ENCODE results near the gene CUX1. TPM values are rescaled to one million over a fixed set of nuclear protein-coding genes. Genes with fewer than 3 reads are reported as not detected.

The CUX1 gene
- total RNA-seq, 1 experiment from 2014 or later = 39.6 TPM

GRCh38 chr7:102119213-102119651, 301.8 kb downstream of the CUX1 start:
- Histone ChIP-seq H3K4me3 (ENCODE audit: low read length) (no peak overlapping the region), H3F3A (ENCODE audit: low read length, unreplicated experiment) (no peaks in the 10 kb centered on the region), H4K20me1 (ENCODE audit: low read length) (no peaks in the 10 kb centered on the region), H3K4me2 (ENCODE audit: low read length) (no peak overlapping the region), H3K36me3 (ENCODE audit: low read depth, low read length) (peaks cover 5% of the 10 kb centered on the region; the same call in 1 of the 2 replicates), H3K27ac (ENCODE audit: low read length) (no peak overlapping the region), H3K9me3 (ENCODE audit: low read length) (no peaks in the 10 kb centered on the region), H3K9me2 (replicated peaks; ENCODE audit: low read length) (no peaks in the 10 kb centered on the region), H2AFZ (ENCODE audit: low read length) (no peak overlapping the region), H3K4me1 (ENCODE audit: insufficient read depth, low read length) (peaks cover 15% of the 10 kb centered on the region), H3K27me3 (ENCODE audit: low read length) (no peaks in the 10 kb centered on the region), H3K9ac (ENCODE audit: low read length) (no peak overlapping the region), H3K79me2 (ENCODE audit: low read length) (no peaks in the 10 kb centered on the region)
- ATAC-seq (no peak), DNase-seq (no peak)
- CTCF ChIA-PET = no interaction called here
- no peak for TF ChIP-seq EZH2 (IDR thresholded peaks at IDR 0.05; ENCODE audit: low read length, unreplicated experiment)
- TF ChIP-seq CTCF (conservative IDR thresholded peaks at IDR 0.05; ENCODE audit: low read depth, low read length) = no peak
- TF ChIP-seq EZH2phosphoT487 (IDR thresholded peaks at IDR 0.05; ENCODE audit: borderline replicate concordance, low read length) = no peak
- intact Hi-C loops (cut with micrococcal nuclease) = no loop called here
- POLR2A ChIA-PET (ENCODE audit: unreplicated experiment) = no interaction called here
- BruUV-seq (replicated peaks) = no TSS peak

- TF ChIP-seq CTCF (conservative IDR thresholded peaks at IDR 0.05; ENCODE audit: low read depth, low read length) = no peak
- TF ChIP-seq EZH2 (IDR thresholded peaks at IDR 0.05; ENCODE audit: low read length, unreplicated experiment) = no peak
- TF ChIP-seq EZH2phosphoT487 (IDR thresholded peaks at IDR 0.05; ENCODE audit: borderline replicate concordance, low read length) = no peak
- Histone ChIP-seq H3K27ac (ENCODE audit: low read length) (no peak overlapping the region), H3K36me3 (ENCODE audit: low read depth, low read length) (peaks cover 5% of the 10 kb centered on the region; the same call in 1 of the 2 replicates), H3K9me2 (replicated peaks; ENCODE audit: low read length) (no peaks in the 10 kb centered on the region), H3K9me3 (ENCODE audit: low read length) (no peaks in the 10 kb centered on the region), H3K4me3 (ENCODE audit: low read length) (no peak overlapping the region), H2AFZ (ENCODE audit: low read length) (no peak overlapping the region), H3F3A (ENCODE audit: low read length, unreplicated experiment) (no peaks in the 10 kb centered on the region), H3K4me2 (ENCODE audit: low read length) (no peak overlapping the region), H3K4me1 (ENCODE audit: insufficient read depth, low read length) (peaks cover 22% of the 10 kb centered on the region), H3K79me2 (ENCODE audit: low read length) (no peaks in the 10 kb centered on the region), H3K27me3 (ENCODE audit: low read length) (no peaks in the 10 kb centered on the region), H3K9ac (ENCODE audit: low read length) (no peak overlapping the region), H4K20me1 (ENCODE audit: low read length) (no peaks in the 10 kb centered on the region)
- POLR2A ChIA-PET (ENCODE audit: unreplicated experiment) = no interaction called here
- DNase-seq (no peak), ATAC-seq (no peak)
- BruUV-seq (replicated peaks) = no TSS peak
- CTCF ChIA-PET = no interaction called here
- intact Hi-C loops (cut with micrococcal nuclease) = loop anchor here (5.0 to 10.0 kb wide), 2 partner anchors 178 to 265 kb away; no protein-coding TSS in a partner anchor
Observed at GRCh38 chr7:102119925-102120324, 302.5 kb downstream of the CUX1 start.

- Histone ChIP-seq H3K36me3 (ENCODE audit: low read depth, low read length) (peaks cover 5% of the 10 kb centered on the region; the same call in 1 of the 2 replicates), H3K9ac (ENCODE audit: low read length) (no peak overlapping the region), H3K4me1 (ENCODE audit: insufficient read depth, low read length) (peaks cover 28% of the 10 kb centered on the region), H3K27me3 (ENCODE audit: low read length) (no peaks in the 10 kb centered on the region), H3K79me2 (ENCODE audit: low read length) (no peaks in the 10 kb centered on the region), H3K4me2 (ENCODE audit: low read length) (no peak overlapping the region), H3K9me2 (replicated peaks; ENCODE audit: low read length) (no peaks in the 10 kb centered on the region), H3K4me3 (ENCODE audit: low read length) (no peak overlapping the region), H3K27ac (ENCODE audit: low read length) (no peak overlapping the region), H3F3A (ENCODE audit: low read length, unreplicated experiment) (no peaks in the 10 kb centered on the region), H4K20me1 (ENCODE audit: low read length) (no peaks in the 10 kb centered on the region), H2AFZ (ENCODE audit: low read length) (no peak overlapping the region), H3K9me3 (ENCODE audit: low read length) (no peaks in the 10 kb centered on the region)
- CTCF ChIA-PET = no interaction called here
- POLR2A ChIA-PET (ENCODE audit: unreplicated experiment) = no interaction called here
- no peak for ATAC-seq
- intact Hi-C loops (cut with micrococcal nuclease) = loop anchor here (5.0 to 10.0 kb wide), 2 partner anchors 178 to 266 kb away; no protein-coding TSS in a partner anchor
- TF ChIP-seq CTCF (conservative IDR thresholded peaks at IDR 0.05; ENCODE audit: low read depth, low read length) (no peak), EZH2 (IDR thresholded peaks at IDR 0.05; ENCODE audit: low read length, unreplicated experiment) (no peak), EZH2phosphoT487 (IDR thresholded peaks at IDR 0.05; ENCODE audit: borderline replicate concordance, low read length) (no peak)
- BruUV-seq (replicated peaks) = no TSS peak
- DNase-seq = no peak
Observed at GRCh38 chr7:102120666-102121195, 303.3 kb downstream of the CUX1 start.
